Neural progenitor cell (in vitro differentiated cells): Measurements from ENCODE around the gene RPL6.

Source experiments
- CTCF ChIP-seq: fragments of 200-600 bp; sonication (generic); IDR thresholded peaks from 2 replicates; pipeline ENCODE4 v1.5.1; 2017; ENCODE audit warnings: antibody characterized with exemption, mild to moderate bottlenecking
- EZH2 ChIP-seq: fragments of 200-600 bp; sonication (generic); IDR thresholded peaks from 2 replicates; pipeline ENCODE4 v1.6.1; 2017; ENCODE audit warnings: antibody characterized with exemption, mild to moderate bottlenecking, moderate library complexity
- EZH2phosphoT487 ChIP-seq: fragments of 200-600 bp; sonication (generic); IDR thresholded peaks from 2 replicates; pipeline ENCODE4 v1.6.1; 2017; ENCODE audit warnings: antibody characterized with exemption

- TF ChIP-seq CTCF (no peak), EZH2phosphoT487 (no peak), EZH2 (no peak)
Measured at GRCh38 chr12:112393328-112393727, 16.1 kb downstream of the RPL6 start.
